A549 (cell line): ENCODE measurements around the gene SPINT1.

Experiments
- EP300 ChIP-seq, 2 experiments: fragments of >200 bp; sonication (Bioruptor Twin); formaldehyde crosslinking; IDR thresholded peaks; 2 replicates in 1 of 2; 3 replicates in 1 of 2; pipeline ENCODE4 v1.6.1; 2016 to 2017
- ESRRA ChIP-seq: fragments of 150-350 bp; IDR thresholded peaks from 2 replicates; pipeline ENCODE4 v1.6.1; 2014; ENCODE audit warnings: mild to moderate bottlenecking, low read length, borderline replicate concordance
- TF ChIP-seq, protein P1 (sequence below): fragments of >200 bp; sonication (Bioruptor Twin); formaldehyde crosslinking; IDR thresholded peaks from 3 replicates; pipeline ENCODE4 v1.5.1; 2016

- TF ChIP-seq, protein P1, sequence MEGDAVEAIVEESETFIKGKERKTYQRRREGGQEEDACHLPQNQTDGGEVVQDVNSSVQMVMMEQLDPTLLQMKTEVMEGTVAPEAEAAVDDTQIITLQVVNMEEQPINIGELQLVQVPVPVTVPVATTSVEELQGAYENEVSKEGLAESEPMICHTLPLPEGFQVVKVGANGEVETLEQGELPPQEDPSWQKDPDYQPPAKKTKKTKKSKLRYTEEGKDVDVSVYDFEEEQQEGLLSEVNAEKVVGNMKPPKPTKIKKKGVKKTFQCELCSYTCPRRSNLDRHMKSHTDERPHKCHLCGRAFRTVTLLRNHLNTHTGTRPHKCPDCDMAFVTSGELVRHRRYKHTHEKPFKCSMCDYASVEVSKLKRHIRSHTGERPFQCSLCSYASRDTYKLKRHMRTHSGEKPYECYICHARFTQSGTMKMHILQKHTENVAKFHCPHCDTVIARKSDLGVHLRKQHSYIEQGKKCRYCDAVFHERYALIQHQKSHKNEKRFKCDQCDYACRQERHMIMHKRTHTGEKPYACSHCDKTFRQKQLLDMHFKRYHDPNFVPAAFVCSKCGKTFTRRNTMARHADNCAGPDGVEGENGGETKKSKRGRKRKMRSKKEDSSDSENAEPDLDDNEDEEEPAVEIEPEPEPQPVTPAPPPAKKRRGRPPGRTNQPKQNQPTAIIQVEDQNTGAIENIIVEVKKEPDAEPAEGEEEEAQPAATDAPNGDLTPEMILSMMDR, result no peak
- TF ChIP-seq ESRRA, result no peak
- no peak for TF ChIP-seq EP300 (IDR thresholded peaks at IDR 0.05)
Observed at GRCh38 chr15:40855706-40856234, 11.9 kb downstream of the SPINT1 start.
